ENCODE data around the gene NPAS1.

Gene NPAS1

DNA sequence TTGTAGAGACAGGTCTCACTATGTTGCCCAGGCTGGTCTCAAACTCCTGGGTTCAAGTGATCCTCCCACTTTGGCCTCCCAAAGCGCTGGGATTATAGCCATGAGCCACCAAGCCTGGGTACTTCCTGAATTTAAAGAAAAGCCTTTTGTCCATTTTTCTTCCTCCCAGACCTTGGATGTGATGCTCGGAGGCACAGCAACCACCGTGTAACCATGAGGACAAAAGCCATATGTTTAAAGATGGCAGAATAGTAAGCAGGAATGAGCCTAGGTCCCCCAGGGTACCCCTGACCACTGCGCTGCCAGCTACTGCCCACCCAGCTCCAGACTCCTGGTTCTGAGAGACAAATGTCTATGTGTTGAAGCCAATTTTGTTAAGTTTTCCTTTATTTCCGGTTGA, 62.9 kb downstream of the NPAS1 start:
- no peak for DNase-seq

DNA sequence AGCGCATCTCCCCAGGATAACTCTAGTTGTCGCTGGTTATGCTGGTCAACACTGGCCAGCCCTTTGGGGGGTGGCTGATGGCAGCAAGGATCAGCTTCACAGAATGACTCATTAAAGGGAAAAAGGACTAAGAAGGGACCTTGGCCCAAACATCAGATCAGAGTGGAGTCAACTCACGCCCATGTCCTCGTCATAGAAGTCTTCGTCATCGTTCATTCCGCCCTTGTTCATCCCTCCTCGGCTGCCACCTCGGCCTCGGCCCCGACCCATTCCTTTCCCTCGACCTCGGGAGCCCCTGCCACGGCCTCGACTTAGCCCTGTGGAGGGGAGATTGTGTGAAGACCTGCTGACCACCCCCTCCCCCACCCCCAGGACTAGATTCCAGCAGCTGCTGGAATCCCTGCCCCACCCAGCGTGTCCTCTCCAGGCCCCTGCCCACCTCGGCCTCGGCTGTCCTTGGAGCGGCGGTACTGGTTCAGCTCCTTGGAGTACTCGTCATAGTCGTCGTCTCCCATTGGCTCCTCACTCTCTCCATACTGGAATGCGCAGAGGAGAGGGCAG, 65.3 kb downstream of the NPAS1 start:
- DNase-seq, result no peak

DNA sequence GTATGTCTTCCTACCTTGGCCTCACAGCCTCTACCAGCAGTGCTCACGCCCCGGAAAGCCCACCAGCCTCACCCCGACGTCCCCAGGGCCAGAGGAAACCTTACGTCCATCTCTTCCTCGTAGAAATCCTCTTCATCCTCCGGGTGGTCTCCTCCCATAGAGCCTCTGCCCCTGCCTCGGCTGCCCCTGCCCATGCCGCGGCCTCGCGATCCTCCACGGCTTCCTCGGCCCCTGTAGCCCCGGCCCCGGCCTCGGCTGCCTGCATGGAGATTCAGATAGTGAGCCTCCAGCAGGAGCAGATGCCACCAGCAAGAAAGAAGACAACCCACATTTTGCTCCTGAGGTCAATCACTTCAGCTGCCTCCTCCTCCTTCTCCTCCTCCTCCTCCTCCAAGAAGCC, 66.6 kb downstream of the NPAS1 start:
- no peak for DNase-seq

DNA sequence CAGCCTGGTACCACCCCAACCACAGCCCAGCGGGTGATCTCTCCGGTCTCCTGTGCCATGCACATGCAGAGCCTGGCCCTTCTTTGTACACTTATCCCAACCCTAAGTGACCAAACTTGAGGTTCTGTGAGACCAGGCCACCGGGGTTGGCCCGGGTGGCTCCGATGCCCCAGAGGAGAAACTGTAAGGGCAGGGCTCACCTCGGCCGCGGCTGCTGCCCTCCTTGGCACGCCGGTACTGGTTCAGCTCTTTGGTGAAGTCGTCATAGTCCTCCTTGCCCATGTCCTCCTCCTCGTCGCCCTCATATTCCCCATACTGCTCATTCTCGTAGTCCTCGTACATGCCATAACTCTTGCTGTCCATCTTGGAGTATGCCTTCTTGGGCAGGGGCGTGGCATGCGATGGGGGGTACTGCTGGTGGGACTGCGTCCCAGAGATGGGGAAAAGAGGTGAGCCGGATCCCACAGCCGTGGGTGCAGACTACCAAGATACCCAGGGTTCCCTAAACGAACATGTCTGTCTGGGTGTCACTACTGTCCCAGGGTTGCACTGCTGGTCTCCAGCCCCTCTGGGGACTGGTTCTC, 70.2 kb downstream of the NPAS1 start:
- no peak for DNase-seq

DNA sequence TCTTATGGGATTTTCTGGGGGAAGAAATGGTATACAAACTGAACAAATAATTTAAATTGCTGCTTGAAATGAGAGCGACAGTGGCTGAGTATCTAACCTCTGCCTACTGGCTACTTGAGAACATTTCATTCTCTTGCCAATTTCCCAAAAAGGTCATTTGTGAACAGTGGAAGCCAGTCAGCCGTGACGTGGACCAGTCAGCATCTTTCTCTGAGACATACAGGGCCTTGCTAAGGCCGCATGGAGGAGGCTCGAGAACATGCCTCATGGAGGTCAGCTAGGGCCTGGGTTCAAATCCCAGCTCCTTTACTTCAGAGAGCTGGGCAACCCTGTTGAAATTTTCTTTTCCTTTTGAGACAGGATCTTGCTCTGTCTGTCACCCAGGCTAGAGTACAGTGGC, 73.6 kb downstream of the NPAS1 start:
- no peak for DNase-seq

DNA sequence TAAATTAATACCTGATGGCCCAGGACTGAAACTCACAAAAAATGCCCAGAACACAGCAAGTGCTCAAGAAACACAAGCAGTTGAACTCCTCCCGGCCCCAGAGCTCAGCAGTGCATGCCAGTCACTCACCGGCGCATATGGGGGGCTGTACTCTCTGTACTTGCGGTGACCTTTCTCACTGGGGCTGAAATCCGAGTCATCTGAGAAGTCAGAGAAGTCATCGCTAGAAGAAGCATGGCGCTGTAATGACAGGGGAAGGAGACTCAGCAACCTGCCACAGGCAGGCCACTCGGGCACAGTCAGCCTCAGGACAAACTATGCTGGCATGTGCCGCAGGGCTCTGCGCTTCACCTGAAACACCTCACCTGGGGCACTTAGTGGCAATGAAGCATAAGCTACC, 74.2 kb downstream of the NPAS1 start:
- no peak for DNase-seq

DNA sequence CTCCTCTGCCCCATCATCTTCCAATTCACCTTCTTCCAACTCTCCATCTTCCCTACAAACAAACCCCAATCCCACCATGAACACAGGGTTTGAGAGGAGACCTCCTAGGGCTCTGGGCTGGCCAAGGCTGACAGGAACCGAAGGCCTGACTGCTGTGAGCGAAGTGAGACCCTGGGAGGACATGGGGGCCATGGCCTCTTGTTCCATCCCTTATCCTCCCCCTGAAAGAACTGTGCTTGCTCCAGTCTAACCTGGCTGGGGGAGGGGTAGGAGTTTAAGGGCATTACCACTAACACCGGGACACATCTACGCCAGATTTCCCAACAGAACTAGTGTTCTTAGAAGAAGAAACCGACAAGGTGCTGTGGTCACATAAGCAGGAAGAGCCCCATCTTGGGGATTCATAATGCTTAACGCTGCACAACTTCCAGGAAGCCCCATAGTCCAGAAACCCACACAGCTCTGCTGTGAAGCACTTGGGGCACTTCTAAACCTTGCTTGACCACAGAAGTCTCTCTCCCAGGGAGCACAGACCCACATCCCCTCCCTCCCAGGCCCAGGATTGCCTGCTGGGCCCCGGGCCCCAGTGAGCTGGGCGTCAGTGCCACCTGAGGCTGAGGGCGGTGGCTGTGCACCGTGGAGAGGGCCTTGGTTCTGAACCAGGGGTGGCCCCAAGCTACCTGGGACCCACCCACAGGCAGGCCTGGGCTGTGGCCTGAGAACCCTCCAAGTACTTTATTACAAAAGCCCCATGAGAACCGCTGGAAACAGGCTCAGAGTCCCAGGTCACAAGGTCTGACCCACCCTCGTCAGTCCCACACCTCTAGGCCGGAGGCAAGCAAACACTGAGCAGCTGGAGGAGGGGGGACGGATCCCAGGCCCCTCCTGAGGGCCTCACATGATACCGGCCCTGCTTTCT, 75.2 kb downstream of the NPAS1 start:
- peak; percentile 43 for DNase-seq
